ENCODE measurements around the gene GPRIN1.
A peak's percentile ranks its signal among the peaks of the same experiment; 100 is the strongest.
"Not testable (repeated sequence)": the region's sequence is repeated elsewhere in the genome, so short reads cannot be mapped to it uniquely, and the experiment has no call there.

Gene GPRIN1

DNA sequence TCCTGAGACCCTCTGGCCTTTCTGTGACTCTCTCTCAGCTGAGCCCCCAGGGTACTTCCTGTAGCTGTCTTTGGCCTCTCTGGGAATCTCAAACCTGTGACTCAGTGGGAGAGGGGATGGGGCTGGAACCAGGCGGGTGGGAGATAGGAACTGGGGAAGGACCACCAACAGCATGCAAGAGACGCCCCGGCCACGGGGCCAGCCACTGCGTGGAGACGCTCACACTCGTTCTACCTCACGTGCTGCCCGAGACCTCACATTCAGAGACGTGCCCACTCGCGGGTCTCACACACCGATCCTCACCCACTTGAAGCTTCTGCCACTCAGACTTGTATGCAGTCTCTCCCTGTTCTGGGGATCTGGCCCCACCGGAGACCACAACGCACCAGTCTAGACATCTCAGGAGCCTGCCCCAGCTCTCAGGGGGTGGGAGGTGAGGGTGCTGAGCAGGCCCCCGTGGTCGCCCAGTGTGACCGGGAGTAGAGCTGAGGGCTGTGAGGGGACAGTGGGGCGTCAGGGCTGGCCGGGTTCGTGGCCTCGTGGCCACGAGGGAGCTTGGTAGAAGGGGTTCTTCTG is 13.8 kb downstream of the GPRIN1 start:
- no peak for DNase-seq

DNA sequence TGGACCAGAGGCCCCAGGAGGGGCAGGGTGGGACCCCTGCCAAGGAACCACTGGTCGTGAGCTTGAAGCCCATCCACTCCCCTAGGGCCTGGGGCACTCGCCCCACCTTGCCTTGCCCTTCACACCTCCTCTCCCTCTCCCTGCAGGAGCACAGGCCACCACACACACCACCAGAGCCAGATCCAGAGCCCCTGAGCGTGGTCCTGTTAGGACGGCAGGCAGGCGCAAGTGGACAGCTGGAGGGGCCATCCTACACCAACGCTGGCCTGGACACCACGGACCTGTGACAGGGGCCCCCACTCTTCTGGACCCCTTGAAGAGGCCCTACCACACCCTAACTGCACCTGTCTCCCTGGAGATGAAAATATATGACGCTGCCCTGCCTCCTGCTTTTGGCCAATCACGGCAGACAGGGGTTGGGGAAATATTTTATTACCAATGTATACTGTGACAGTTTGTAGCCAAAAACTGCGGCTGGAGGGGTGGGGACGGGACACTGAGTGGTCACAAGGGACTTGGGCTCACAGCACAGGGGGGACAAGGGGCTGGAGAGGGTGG is 14.5 kb downstream of the GPRIN1 start:
- DNase-seq, result no peak

DNA sequence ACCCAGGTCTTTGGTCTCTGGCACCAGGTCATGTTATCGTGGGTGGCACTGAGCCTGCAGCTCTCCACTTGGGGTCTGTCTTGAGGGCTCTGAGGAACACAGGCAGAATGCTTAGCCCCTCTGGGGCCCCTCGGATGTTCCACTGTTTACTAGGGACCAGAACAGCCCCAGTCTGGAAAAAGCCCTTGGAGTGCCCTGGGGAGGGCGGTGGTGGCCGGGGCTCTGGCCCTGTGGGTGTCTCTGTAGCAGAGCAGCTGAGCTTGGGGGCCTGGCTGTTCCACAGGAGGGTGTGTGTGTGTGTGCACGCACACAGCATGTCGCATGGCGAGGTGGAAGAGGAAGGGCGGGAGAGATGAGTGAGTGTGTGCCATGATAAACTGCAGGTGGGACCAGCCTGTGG is 15.4 kb downstream of the GPRIN1 start:
- no peak for DNase-seq

DNA sequence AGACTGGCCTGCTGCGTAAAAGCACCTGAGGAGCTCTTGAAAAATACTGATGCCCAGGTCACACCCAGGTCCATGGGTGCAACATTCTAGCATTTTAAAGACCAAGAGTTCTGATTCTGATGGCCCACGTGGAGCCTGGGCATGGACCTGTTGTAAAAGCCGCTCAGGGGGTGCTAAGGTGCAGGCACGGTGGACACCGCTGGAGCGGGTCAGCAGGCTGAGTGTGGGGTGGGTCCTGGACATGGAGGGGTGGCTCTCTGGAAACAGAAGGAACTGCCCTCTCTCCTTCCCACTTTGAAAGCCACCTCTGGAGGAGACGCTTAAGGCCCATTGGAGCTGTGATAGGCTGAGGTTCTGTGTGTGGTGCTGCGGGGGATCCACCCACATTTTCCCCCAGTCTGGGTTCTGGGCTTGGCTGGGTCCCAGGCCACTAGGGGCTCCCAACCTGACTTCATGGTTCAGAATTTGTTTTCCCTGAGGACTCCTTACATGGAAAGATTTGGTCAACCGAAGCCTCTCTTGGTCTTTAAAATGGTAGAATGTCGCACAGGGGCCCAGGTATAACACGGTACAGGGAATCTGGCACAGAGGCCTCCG is 16.6 kb downstream of the GPRIN1 start:
- no peak for DNase-seq

DNA sequence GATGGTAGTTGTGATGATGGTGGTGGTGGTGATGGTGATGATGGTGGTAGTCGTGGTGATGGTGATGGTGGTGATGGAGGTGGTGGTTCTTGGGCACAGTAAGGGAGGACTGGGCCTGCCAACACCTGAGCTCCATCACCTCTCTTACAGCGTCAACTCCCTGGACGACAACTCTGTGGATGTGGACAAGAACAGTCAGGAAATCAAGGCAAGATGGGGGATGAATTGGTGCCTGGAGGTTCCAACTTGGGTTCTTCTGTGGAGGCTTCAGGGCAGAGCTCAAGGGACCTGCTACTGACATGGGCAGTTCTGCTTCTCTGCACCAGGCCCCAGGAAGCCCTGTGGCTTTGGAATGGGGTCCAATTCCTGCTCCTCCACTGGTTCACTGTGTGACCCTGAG is 17.4 kb downstream of the GPRIN1 start:
- no peak for DNase-seq

DNA sequence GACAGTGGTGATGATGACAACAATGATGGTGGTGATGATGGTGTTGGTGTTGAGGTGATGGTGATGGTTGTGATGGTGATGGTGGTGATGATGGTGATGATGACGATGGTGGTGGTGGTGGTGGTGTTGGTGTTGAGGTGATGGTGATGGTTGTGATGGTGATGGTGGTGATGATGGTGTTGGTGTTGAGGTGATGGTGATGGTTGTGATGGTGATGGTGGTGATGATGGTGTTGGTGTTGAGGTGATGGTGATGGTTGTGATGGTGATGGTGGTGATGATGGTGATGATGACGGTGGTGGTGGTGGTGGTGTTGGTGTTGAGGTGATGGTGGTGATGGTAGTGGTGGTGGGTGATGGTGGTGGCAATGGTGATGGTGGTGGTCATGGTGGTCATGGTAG is 18.3 kb downstream of the GPRIN1 start:
- not testable (repeated sequence) for DNase-seq

DNA sequence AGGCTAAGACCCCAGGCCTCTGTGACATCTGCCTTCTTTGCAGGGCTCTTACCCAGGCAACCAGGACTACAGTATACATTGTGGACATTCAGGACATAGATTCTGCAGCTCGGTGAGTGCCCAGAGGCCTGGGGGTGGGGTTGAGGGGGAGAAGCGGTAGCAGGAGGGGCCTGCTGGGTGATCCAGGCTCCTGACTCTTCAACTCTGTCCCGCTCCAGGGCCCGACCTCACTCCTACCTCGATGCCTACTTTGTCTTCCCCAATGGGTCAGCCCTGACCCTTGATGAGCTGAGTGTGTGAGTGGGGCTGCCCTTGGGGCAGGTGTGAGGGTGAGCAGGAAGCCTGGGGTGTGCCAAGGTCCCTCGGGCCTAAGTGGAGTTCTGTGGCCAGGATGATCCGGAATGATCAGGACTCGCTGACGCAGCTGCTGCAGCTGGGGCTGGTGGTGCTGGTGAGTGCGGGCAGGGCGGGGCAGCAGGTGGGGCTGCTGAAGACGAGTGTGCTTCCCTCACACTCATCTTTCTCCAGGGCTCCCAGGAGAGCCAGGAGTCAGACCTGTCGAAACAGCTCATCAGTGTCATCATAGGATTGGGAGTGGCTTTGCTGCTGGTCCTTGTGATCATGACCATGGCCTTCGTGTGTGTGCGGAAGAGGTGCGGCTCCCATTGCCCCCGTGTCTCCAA is 19.8 kb downstream of the GPRIN1 start:
- DNase-seq, result no peak

DNA sequence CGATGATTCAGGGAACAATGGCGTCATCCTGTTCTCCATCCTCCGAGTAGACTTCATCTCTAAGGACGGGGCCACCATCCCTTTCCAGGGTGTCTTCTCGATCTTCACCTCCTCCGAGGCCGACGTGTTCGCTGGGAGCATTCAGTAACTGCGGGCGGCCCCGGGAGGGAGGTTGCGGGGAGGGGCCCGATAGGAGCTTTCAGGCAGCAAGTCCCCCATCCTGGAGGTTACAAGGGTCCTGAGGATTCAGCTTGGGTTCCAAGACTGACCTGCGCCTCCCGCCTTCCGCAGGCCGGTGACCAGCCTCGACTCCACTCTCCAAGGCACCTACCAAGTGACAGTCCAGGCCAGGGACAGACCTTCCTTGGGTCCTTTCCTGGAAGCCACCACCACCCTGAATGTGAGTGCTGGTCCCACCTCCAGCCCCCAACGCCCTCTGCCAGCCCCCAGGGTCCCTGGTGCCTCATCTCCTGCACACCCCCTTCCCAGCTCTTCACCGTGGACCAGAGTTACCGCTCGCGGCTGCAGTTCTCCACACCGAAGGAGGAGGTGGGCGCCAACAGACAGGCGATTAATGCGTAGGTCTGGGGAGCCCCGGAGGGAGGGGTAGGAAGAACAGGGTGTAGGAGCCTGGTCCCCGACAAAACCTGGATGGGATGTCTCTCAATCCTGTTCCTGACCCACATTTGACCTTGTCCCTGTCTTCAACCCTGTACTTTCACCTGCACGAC is 20.8 kb downstream of the GPRIN1 start:
- no peak for DNase-seq

DNA sequence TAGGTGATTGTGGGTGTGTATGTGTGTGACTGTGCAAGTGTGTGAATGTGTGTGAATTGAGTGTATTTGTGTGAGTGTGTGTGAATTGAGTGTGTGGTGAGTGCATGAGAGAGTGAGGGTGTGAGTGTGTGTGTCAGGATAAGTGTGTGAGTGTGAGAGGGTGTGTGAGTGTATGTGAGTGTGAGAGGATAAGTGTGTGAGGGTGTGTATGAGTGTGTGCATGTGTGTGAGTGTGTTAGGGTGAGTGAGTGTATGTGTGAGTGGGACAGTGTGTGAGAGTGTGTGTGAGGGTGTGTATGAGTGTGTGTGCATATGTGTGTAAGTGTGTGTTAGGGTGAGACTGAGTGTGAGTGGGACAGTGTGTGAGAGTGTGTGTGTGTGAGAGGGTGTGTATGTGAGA is 21.7 kb downstream of the GPRIN1 start:
- DNase-seq, result no peak

DNA sequence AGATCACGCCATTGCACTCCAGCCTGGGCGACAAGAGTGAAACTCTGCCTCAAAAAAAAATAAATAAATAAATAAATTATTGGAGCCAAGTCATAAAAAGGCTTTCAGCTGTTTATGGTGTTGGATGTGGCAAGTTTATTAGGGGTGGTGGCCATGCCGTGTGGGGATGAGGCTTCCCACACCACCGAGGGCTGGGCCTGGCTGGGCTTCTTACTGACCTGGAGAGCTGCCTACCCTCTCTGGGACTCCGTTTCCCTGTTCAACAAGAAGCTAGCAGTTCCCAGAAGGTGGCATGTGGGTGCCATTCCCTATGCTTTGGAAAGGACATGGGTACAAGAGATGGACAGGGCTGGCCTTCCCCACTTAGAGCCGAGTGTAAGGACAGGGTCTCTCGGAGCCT is 22.6 kb downstream of the GPRIN1 start:
- no peak for DNase-seq

DNA sequence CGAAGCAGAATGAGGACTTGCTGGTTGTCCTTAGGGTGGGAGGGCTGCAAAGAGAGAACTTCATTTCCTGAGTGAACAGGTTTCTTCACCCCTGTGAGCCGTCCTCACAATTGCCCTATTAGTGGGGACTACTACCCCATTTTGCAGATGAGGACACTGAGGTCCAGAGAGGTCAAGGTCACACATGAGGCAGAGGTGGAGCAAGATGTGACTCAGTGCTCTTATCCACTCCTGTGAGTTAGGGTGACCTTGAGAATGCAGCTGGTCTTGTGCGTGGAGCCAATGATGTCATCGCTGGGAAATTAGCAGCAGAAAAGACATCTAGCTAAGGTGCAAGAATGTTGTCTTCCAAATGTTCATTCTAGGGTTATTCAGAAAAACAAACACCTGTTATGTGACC is 26.9 kb downstream of the GPRIN1 start:
- no peak for DNase-seq

DNA sequence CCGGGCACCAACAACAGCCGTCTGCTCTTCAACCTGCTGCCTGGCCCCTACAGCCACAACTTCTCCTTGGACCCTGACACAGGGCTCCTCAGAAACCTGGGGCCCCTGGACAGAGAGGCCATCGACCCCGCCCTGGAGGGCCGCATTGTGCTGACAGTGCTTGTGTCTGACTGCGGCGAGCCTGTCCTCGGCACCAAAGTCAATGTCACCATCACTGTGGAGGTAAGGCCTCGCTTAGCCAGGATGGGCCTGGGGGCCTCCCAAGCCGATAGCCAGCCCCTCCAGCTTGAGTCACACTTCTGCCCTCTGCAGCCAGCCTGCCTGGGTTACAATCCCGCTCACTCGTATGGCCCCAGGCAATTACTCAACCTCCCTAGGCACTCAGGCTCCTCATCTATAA is 28.6 kb downstream of the GPRIN1 start:
- DNase-seq, result no peak

DNA sequence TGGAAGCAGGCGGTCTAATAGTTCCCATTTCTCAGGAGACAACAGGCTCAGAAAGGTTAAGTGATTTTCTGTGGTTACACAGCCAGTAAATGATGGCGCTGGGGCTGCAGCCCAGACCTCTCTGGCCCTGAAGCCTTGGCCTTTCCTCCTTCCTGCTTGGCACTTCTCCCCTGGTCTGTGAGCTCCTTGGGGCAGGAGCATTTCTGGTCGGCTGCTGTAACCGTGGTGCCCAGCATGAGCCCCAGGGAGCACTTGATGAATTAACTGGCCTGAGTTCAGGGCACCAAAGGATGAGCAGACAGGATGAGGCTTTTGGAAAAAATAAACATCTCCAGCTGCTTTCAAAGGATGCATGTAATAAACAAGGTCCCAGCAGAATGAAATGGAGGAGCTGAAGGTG is 30.6 kb downstream of the GPRIN1 start:
- DNase-seq, result no peak

DNA sequence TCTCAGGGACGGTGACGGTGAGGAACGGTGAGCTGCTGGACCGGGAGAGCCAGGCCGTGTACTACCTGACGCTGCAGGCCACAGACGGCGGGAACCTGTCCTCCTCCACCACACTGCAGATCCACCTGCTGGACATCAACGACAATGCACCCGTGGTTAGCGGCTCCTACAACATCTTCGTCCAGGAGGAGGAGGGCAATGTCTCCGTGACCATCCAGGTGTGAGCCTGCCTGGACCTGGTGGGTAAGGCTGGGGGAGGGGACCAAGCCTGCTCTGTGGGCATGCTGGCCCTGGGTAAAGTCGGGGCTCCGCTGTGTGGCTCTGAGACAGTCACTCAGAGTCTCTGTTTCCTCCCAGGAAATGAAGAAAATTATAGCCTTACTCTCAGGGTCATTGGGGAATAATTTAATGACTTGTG is 31.6 kb downstream of the GPRIN1 start:
- DNase-seq, result peak in 1 of 4 experiments; percentile 10

DNA sequence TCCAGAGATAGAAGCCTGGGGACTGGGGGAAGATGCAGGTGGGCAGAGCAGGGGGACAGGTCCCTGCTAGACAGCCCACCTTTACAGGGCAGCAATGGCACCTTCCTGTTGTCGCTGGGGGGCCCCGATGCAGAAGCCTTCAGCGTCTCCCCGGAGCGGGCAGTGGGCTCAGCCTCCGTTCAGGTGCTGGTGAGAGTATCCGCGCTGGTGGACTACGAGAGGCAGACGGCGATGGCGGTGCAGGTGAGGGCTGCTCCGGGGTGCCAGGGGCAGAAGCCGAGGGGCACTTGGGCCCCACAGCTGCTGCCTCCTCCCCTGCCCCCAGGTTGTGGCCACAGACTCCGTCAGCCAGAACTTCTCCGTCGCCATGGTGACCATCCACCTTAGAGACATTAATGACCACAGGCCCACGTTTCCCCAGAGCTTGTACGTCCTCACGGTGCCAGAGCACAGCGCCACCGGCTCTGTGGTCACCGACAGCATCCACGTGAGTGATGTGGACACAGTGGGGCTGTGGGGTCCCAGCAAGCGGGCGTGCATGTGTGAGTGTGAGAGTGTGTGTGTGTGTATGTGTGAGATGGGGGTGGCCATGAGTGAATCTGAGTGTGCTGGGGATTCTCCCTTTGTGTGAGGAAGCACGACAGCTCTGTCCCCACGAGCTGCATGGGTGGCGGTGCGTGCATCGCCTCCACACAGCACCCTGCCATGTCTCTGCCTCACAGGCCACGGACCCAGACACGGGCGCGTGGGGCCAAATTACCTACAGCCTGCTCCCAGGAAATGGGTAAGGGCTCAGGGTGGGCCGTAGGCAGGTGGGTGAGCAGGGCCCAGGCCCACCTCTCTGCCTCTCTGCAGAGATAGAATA is 32.4 kb downstream of the GPRIN1 start:
- DNase-seq, result no peak

DNA sequence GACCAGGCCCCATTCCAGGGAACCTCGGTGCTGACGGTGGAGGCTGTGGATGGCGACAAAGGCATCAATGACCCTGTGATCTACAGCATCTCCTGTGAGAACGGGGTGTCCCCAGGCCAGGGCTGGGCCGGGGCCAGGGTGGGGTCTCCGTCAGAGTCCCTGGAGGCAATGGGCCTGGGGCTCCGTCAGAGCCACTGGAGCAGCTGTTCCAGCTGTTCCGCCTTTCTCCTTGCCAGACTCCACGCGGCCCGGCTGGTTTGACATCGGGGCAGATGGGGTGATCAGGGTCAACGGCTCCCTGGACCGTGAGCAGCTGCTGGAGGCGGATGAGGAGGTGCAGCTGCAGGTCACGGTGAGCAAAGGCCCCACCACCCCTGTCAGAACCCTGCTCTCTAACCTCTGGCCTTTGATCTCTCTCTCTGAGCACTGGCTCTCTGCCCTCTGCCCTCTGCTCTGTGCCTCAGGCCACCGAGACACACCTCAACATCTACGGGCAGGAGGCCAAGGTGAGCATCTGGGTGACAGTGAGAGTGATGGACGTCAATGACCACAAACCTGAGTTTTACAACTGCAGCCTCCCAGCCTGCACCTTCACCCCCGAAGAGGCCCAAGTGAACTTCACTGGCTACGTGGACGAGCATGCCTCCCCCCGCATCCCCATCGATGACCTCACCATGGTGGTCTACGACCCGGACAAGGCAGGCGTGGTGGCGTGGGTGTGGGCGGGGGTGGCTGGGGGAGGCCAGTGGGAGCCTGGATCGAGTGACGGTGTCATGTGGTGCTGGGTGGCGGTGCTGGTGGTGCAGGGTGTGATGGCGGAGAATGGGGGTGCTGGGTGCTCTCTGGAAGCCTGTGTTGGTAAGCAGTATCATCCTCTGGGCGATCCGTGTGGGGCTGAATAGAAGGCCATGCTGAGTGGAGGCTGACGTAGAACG is 34.2 kb downstream of the GPRIN1 start:
- no peak for DNase-seq

DNA sequence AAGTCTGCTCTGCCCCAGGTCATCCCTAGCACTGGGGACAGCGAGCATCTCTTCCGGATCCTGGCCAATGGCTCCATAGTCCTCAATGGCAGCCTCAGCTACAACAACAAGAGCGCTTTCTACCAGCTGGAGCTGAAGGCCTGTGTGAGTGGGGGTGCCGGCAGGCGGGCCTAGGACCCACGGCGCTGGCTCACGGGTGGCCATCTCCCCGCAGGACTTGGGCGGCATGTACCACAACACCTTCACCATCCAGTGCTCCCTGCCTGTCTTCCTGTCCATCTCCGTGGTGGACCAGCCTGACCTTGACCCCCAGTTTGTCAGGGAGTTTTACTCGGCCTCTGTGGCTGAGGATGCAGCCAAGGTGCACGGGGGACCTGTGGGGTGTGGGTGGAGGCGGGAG is 34.9 kb downstream of the GPRIN1 start:
- DNase-seq, result no peak

DNA sequence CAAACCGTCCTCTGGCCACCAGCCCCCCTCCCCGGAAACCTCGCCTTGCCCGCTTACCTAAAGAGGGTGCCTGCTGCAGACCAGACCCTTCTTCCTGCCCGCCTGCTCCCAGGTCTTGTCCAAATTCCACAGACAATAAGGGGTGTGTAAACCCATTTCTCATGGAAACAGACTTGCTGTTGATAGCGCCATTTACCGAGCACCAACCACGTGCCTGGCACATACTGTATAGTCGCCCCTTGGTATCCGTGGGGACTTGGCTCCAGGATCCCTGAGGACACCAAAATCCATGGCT is 35.7 kb downstream of the GPRIN1 start:
- no peak for DNase-seq

DNA sequence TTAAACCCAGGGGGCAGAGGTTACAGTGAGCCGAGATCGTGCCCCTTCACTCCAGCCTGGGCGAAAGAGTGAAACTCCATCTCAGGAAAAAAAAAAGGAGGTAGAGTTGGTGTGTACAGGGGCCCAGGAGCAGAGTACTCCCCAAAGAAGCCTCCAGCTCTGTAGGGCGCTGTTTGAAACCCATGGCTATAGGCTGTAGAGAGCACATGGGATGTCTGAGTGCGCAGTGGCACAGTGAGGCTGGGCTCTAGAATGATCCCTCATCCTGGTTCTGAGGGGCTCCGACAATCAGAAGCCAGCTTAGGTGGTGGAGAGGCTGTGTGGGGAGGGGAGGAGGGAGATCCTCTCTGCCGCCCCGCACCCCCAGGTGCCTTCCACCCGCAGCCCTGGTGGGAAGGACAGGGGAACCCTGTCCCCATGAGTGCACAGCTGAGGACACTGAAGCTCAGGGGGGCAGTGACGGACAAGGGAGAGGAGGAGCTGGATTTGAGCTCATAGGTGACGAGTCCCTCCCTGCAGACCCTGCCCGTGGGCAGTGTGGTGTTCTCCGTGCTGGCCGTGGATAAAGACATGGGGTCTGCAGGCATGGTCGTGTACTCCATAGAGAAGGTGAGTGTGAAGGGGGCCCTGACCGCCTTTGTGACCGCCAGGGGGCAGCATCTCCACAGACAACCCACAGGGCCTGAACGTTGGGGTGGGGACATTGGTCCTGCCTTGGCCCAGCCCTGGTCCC is 36.2 kb downstream of the GPRIN1 start:
- DNase-seq, result peak; percentile 55 to 79 (median 75)

DNA sequence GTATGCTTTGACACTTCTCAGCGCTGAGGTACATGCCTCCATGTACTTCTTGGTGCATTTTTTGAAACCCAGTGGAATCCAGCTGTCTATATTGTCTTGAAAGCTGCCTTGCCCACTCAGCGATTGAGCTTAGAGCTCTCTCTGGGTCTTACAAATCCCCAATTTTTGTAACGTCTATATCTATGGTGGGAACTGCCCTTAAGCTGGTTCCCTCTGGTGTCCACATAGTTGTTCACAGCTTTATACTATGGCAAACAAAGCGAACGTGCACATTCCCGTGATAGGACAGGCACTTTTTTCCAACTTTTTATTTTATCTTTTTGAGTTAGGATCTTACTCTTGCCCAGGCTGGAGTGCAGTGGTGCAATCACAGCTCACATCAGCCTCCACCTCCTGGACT is 39.9 kb downstream of the GPRIN1 start:
- DNase-seq, result no peak

DNA sequence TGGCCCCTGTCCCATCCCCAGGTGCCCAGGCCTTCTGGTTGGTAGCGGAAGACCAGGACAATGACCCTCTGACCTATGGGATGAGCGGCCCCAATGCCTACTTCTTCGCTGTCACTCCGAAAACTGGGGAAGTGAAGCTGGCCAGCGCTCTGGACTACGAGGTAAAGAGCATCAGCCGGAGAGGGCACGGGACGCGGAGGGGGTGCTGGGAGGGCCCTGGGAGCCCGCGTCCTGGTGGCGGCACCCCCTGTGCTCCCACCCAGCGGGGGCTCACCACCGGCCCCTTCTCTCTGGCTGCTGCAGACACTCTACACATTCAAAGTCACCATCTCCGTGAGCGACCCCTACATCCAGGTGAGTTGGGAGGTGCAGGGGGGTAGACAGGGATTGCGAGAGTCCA is 41.3 kb downstream of the GPRIN1 start:
- DNase-seq, result no peak

Data from activated naive CD4-positive, alpha-beta T cell (primary cell).